ENCODE measurements around the gene PARG.
A peak's percentile ranks its signal among the peaks of the same experiment; 100 is the strongest.
"Not testable (repeated sequence)": the region's sequence is repeated elsewhere in the genome, so short reads cannot be mapped to it uniquely, and the experiment has no call there.

PARG gene

GRCh38 chr10:49941447-49942338, at the start of gene PARG, which contains the start of gene TIMM23B:
Gene PARG, minus strand, starts transcription at chr10:49942027. Its CDS starts 302 bp downstream, at chr10:49941725.
Gene TIMM23B, plus strand, starts transcription at chr10:49942053. Its CDS starts 142 bp downstream, at chr10:49942195.
- DNase-seq (ENCODE audit: low spot score) = peak; percentile 30

GRCh38 chr10:49988376-49988775, 46.5 kb upstream of the PARG start, which contains the start of gene AGAP6:
Gene AGAP6, plus strand, starts transcription at chr10:49988406. Its CDS starts 310 bp downstream, at chr10:49988716.
- not testable (repeated sequence) for DNase-seq (ENCODE audit: low spot score)

GRCh38 chr10:49987207-49987606, 45.4 kb upstream of the PARG start:
- DNase-seq (ENCODE audit: low spot score) = not testable (repeated sequence)

GRCh38 chr10:49977756-49978155, 35.9 kb upstream of the PARG start:
- DNase-seq (ENCODE audit: low spot score) = not testable (repeated sequence)

- not testable (repeated sequence) for DNase-seq (ENCODE audit: low spot score)
Measured at GRCh38 chr10:49972094-49972493, 30.3 kb upstream of the PARG start.

- not testable (repeated sequence) for DNase-seq (ENCODE audit: low spot score)
Measured at GRCh38 chr10:49971466-49971865, 29.6 kb upstream of the PARG start.

- not testable (repeated sequence) for DNase-seq (ENCODE audit: low spot score)
Measured at GRCh38 chr10:49970331-49970857, 28.6 kb upstream of the PARG start.

- DNase-seq (ENCODE audit: low spot score) = not testable (repeated sequence)
Measured at GRCh38 chr10:49953122-49953521, 11.3 kb upstream of the PARG start.

DNA sequence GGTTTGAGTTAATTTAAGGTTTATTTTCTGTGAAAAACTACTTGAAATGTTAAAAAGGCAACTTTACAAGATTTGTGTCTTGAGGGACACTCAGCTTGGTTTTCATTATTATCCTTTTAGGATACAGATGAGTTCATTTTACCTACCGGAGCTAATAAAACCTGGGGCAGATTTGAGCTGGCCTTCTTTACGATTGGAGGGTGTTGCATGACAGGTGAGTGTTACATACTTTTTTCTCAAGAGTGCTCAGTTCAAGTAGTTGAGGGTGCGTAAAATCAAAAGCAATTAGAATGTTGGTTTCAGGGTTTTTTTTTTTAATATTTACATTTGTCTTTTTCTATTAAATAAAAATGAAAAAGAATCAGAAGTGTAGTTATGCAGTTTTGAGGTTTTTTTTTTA, 10.2 kb upstream of the PARG start:
- DNase-seq (ENCODE audit: low spot score) = not testable (repeated sequence)

GRCh38 chr10:49948737-49949136, 6.9 kb upstream of the PARG start:
- DNase-seq (ENCODE audit: low spot score) = not testable (repeated sequence)

GRCh38 chr10:49948142-49948541, 6.3 kb upstream of the PARG start:
- DNase-seq (ENCODE audit: low spot score) = not testable (repeated sequence)

- DNase-seq (ENCODE audit: low spot score) = not testable (repeated sequence)
Measured at GRCh38 chr10:49943607-49944006, 1.8 kb upstream of the PARG start.

DNA sequence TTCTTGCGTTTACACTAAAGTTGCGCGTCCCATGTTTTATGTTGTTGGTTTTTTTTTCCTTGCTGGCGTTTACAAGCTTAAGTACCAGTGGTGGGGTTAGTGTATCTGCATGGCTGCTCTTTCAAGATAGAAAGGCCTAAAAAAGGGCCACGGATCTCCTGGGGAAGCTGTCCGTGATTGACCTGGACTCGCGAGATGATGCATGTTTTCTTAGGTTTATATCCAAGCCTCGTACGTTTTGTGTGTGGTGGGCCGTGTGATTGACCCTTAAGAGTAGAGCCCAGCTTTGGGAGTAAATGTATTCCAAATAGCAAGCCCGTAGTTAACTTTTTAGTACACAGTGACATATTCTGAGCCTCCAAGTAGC, 495 bp upstream of the PARG start:
- DNase-seq (ENCODE audit: low spot score) = not testable (repeated sequence)

- not testable (repeated sequence) for DNase-seq (ENCODE audit: low spot score)
Measured at GRCh38 chr10:49931959-49932728, 9.7 kb downstream of the PARG start.

DNA sequence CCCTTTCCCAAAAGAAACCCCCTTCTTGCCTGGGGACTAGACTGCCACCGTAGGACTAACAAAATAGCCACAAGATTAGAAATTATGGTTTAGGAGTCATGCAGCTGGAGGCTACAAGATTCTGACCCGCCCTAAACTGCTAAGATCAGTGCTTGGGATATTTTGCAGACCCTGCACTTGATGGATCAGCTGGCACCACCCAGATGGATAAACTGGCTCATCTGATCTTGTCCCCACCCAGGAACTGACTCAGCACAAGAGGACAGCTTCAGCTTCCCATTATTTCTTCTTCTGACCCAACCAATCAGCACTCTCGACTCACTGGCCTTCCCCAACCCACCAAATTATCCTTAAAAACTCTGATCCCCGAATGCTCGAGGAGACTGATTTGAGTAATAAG, 10.6 kb downstream of the PARG start:
- not testable (repeated sequence) for DNase-seq (ENCODE audit: low spot score)

GRCh38 chr10:49923572-49923971, 18.3 kb downstream of the PARG start:
- not testable (repeated sequence) for DNase-seq (ENCODE audit: low spot score)

DNA sequence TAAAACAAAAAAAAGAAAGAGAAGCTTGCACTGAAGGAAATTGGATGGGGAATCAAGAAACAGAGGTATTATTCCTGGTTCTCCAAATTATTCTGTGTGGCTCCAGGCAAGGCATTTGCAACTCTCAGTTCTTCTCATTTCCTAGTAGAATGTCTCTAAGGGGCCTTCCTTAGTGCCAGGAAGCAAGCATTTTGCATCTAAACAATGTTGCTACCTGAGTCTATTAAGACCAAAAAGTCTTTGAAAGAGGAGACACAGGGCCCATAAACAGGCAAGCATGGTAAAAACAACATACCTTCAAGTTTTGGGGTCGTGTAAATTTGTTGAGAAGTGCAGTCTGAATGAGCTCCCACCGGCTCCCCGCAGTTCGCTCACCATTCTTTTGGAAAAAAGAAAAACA, 19.8 kb downstream of the PARG start:
- not testable (repeated sequence) for DNase-seq (ENCODE audit: low spot score)

- DNase-seq (ENCODE audit: low spot score) = not testable (repeated sequence)
Measured at GRCh38 chr10:49917927-49918326, 23.9 kb downstream of the PARG start.

DNA sequence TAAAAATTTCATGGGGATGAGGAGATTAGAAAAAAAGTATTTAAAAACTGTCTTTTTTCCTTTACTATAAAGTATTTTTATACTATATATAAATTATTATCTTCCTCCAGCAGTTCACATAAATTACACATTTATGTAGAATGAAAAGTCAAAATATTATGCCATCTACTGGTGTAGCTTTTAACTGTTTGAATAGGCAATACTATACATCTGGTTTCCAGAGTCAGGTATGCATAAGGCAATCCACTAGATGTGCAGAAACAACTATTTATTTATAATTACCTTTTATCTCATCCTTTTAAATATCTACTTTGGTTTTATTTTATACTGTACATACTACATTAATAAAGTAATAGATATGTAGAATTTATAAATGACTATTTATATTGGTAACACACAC, 25.4 kb downstream of the PARG start:
- not testable (repeated sequence) for DNase-seq (ENCODE audit: low spot score)

- DNase-seq (ENCODE audit: low spot score) = not testable (repeated sequence)
Measured at GRCh38 chr10:49910295-49910694, 31.5 kb downstream of the PARG start.

GRCh38 chr10:49908290-49909080, 33.3 kb downstream of the PARG start:
- DNase-seq (ENCODE audit: low spot score) = not testable (repeated sequence)

All from hepatic stellate cell (primary cell).